NCI-H1417 (cell line): ENCODE results near the gene CCDC178.
"Not testable (repeated sequence)": the region's sequence is repeated elsewhere in the genome, so short reads cannot be mapped to it uniquely, and the experiment has no call there.

Experiments
- DNase-seq, 3 experiments: peaks; one replicate each; lab custom pipeline; 2025; lab: John Stamatoyannopoulos, UW

CCDC178 gene

DNA sequence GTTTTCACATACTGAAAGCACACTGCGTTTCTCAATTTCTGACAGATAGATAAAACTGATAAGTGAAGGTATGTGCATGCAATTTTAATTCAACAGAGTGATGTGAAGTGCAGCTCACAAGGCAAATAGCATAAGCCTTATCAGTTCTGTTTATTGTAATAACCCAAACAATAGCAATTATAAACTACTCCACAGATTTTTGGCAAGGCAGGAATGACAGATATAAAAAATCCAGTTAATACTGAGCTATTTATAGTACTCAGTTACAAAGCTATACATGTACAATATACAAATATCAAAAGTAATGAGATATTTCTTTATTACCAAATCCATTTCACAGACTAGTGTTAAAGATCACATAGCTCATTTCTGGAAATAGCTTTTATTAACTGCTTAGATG lies 456.8 kb downstream of the CCDC178 start:
- DNase-seq = no peak

DNA sequence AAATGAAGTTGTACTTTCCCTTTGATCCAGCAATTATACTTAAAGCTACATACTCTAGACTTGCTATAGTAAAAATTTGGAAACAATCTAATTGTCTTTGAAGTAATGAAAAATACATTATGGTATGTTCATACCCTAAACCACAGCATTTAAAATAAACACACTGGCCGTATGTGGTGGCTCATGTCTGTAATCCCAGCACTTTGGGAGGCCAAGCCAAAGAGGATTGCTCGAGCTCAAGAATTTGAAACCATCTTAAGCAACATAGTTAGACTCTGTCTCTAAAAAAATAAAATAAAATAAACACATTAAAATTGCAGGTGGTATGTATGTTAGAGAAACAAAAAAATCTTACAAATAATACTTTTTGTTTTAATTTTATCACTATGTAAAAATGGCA lies 459.6 kb downstream of the CCDC178 start:
- DNase-seq = no peak

GRCh38 chr18:32975501-32975900 lies 465.0 kb downstream of the CCDC178 start:
- DNase-seq = no peak

- no peak for DNase-seq
Observed at GRCh38 chr18:32975163-32975436, 465.4 kb downstream of the CCDC178 start.

DNA sequence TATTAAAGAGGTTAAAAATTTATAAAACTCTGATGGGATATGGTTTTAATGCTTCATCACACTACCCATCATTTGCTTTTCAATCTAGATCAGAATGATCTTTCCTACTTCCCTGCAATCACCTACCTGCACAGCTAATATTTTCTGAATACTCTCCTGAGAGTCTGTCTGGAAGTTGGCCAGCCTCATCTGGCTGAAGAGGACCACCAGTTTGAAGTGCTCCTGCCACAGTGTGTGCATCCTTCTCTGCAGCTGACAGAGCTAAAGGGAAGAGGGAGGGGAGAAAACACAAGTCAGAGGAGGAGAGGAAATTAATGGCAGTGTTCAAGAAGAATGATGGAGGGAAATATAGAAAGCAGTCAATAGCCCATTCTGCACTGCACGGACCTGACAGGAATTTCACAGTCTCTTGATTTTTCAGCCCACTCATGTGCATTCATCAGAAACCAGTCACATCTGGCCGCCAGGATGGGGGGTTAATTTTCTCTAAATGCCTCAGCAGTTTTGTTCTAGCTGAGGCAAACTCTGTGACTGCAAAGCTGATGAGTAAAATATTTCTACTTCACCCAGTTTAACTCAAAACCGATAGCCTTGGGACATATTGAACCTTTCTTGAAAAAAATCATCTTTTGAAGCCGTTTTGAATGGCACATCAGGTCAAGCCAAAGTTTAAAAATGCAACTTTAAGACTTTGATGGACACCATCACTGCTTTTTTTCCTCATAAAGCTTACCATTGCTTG lies 465.9 kb downstream of the CCDC178 start:
- peak in 2 of 3 experiments; percentile 42 to 59 for DNase-seq

GRCh38 chr18:32968248-32968647 lies 472.3 kb downstream of the CCDC178 start:
- DNase-seq = no peak

DNA sequence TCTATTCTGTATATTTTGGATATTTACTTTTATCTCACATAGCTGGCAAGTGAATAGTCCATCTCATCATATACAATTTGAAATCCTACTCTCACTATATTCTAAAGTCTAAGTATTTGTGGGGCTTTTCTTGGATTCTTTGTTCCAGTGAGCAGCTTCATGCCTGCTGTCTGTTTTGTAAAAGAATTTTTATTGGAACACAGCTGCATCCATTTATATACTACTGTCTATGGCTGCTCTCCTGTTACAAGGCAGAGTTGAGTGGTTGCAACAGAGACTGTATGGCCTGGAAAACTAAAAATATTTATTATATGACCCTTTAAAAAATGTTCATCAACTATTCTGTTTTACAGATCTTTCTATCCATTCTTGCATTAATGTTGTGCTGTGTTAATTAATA lies 474.4 kb downstream of the CCDC178 start:
- DNase-seq = no peak

GRCh38 chr18:32961538-32961937 lies 479.0 kb downstream of the CCDC178 start:
- DNase-seq = no peak

DNA sequence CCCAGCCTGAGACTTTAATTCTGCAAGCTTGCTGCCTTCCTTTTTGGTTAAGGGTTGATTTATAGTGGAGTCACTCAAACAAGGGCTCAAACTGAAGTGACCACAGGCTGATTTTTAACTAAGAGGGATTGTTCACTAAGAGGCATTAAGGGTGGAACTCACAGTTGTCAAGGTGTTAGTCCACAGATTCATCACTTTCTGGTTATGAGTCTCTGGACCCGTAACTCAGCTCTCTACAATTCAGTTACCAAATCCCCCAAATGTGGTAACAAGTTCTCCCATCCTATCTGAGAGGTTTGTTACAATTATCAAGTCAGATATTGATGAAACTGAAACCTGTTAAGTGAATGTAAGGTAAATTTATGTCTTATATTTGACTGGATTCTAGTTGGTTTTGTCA lies 481.8 kb downstream of the CCDC178 start:
- no peak for DNase-seq

DNA sequence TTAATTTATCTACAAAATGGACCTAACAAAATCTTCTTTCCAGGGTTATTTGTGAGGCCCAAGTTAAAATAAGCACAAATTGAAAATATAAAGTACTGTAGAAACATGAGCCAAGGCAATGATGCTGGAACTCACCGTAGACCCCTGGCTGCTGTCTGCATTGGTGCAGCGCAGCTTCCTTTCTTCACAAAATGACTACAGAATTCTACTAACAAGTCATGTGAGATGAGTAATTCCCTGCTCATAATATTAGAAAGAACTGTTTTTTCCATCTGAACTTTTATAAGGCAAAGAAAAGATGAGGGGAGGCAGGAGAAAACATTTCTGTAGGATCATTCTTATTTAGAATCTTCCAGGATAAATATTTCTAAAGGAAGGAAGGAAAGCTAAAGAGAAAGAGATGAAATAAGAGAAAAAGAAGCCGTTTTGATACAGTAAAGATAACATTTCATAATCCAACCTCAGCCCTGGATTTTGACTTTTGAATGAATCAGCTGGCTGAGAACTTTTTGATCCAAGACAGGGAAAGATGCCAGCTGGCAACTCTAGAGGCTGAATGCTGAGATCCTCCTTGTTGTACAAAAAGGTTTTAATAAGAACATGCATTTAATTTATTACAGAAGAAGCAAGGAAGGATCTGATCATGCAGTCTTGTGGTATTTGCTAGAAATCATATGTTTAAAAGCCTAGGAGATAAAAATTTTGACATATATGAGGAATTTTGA lies 483.8 kb downstream of the CCDC178 start:
- DNase-seq = no peak

DNA sequence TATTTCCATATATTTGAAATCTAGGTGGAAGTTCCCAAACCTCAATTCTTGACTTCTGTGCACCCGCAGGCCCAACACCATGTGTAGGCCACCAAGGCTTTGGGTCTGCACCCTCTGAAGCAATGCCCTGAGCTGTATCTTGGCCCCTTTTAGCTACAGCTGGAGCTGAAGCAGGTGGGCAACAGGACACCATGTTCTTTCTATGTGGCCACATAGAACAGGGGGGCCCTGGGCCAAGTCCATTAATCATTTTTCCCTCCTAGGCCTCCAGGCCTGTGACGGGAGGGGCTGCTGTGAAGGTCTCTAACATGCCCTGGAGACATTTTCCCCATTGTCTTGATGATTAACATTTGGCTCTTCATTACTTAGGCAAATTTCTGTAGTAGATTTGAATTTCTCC lies 488.2 kb downstream of the CCDC178 start:
- DNase-seq = not testable (repeated sequence)

DNA sequence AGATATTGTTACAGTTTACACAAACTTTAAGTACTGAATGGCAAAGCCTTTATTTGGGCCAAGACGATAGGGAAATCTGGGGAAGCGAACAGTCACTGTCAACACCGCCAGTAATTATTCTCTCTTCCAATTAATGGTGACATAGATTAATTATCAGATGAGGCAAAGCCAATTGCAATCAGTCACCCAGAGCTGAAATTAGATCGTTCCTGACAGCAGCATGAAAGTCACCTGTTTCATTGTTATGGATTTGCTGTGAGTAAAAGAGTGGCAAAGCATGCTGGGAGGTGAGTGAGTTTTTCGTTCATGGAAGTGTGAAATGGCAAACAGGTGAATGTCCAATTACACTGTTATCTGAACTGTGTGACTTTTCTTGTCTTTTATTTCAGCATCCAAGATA lies 502.9 kb downstream of the CCDC178 start:
- DNase-seq = peak in 2 of 3 experiments; percentile 63 to 92

GRCh38 chr18:32937066-32937465 lies 503.5 kb downstream of the CCDC178 start:
- DNase-seq = peak in 1 of 3 experiments; percentile 43

DNA sequence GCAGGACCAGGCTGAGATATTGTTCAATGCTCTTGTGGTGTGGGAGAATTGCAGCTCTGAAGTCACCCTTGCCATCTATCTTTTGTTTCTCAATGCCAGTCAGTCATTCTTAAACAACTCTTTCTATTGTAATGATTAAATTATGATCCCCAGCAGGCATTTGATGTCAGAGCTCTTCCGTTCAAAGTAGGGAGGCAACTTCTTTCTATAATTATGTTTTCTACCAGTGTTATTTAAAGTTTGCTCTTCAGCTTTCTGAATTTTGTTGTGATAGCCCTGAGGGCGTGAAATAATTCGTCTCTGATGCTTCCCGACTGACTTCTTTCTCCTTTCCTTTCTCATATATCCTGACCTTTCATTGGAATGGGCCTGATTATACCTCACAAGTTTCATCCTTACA lies 506.3 kb downstream of the CCDC178 start:
- peak in 1 of 3 experiments; percentile 28 for DNase-seq

GRCh38 chr18:32930695-32931301 lies 509.7 kb downstream of the CCDC178 start:
- DNase-seq = peak; percentile 15 to 59 (median 24)

DNA sequence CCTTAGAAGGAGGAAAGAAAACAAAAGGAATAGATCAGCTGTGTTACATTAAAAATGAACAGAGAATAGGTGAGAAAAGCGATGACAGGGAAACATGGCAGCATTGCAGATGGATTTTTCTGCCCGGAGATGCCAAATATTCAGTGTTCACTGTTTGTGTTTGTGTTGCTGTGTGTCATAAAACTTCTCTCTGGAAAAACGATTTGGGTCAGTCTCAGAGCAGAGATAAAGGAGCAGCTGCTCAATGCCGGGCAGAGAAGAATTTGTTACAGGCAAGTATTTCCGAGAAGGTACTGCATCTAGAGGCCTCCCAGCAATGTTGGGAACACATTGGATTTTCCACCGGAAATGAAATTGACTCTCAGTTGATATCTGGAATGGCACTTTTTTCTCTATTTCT lies 511.3 kb downstream of the CCDC178 start:
- DNase-seq = no peak

GRCh38 chr18:32922951-32923430 lies 517.5 kb downstream of the CCDC178 start:
- DNase-seq = no peak

- DNase-seq = no peak
Observed at GRCh38 chr18:32920796-32921787, 519.4 kb downstream of the CCDC178 start.

- peak; percentile 17 to 81 (median 56) for DNase-seq
Observed at GRCh38 chr18:32919799-32920198, 520.7 kb downstream of the CCDC178 start.

- DNase-seq = no peak
Observed at GRCh38 chr18:32918692-32919250, 521.8 kb downstream of the CCDC178 start.

- peak in 1 of 3 experiments; percentile 15 for DNase-seq
Observed at GRCh38 chr18:32915516-32915915, 525.0 kb downstream of the CCDC178 start.
